HG02840 (cell line): ENCODE measurements around the gene SPTLC1.

ENCODE experiments used
- ATAC-seq: cut with Tn5 transposase; IDR thresholded peaks from one replicate; pipeline ENCODE4 v1.9.1; 2021; ENCODE audit warnings: mild to moderate bottlenecking, moderate library complexity, moderate number of reproducible peaks; ENCODE audit not compliant: unreplicated experiment, low FRiP score

Gene SPTLC1

GRCh38 chr9:92100237-92100911, 14.8 kb downstream of the SPTLC1 start:
- no peak for ATAC-seq

- ATAC-seq: no peak
Observed at GRCh38 chr9:92098638-92099037, 16.6 kb downstream of the SPTLC1 start.

- no peak for ATAC-seq
Observed at GRCh38 chr9:92097997-92098482, 17.2 kb downstream of the SPTLC1 start.

- ATAC-seq: no peak
Observed at GRCh38 chr9:92095236-92095635, 20.0 kb downstream of the SPTLC1 start.

GRCh38 chr9:92094655-92095054, 20.6 kb downstream of the SPTLC1 start:
- ATAC-seq: no peak

- no peak for ATAC-seq
Observed at GRCh38 chr9:92077888-92078287, 37.3 kb downstream of the SPTLC1 start.

GRCh38 chr9:92071634-92072033, 43.6 kb downstream of the SPTLC1 start:
- ATAC-seq: no peak

- ATAC-seq: no peak
Observed at GRCh38 chr9:92066168-92066567, 49.0 kb downstream of the SPTLC1 start.

GRCh38 chr9:92064711-92065110, 50.5 kb downstream of the SPTLC1 start:
- no peak for ATAC-seq

- no peak for ATAC-seq
Observed at GRCh38 chr9:92061184-92061583, 54.0 kb downstream of the SPTLC1 start.

GRCh38 chr9:92059661-92060060, 55.6 kb downstream of the SPTLC1 start:
- ATAC-seq: no peak

- no peak for ATAC-seq
Observed at GRCh38 chr9:92058723-92059444, 56.3 kb downstream of the SPTLC1 start.

GRCh38 chr9:92058026-92058425, 57.2 kb downstream of the SPTLC1 start:
- no peak for ATAC-seq

- ATAC-seq: no peak
Observed at GRCh38 chr9:92057226-92057625, 58.0 kb downstream of the SPTLC1 start.

- no peak for ATAC-seq
Observed at GRCh38 chr9:92055624-92056023, 59.6 kb downstream of the SPTLC1 start.

GRCh38 chr9:92048924-92049625, 66.1 kb downstream of the SPTLC1 start:
- ATAC-seq: no peak

GRCh38 chr9:92047500-92047899, 67.7 kb downstream of the SPTLC1 start:
- no peak for ATAC-seq

- no peak for ATAC-seq
Observed at GRCh38 chr9:92046676-92047075, 68.5 kb downstream of the SPTLC1 start.

GRCh38 chr9:92044936-92045335, 70.3 kb downstream of the SPTLC1 start:
- ATAC-seq: no peak

- ATAC-seq: no peak
Observed at GRCh38 chr9:92043002-92043401, 72.2 kb downstream of the SPTLC1 start.

GRCh38 chr9:92042260-92042659, 73.0 kb downstream of the SPTLC1 start:
- no peak for ATAC-seq
